ENCODE data around the gene KLHL29. TPM values are rescaled to one million over a fixed set of nuclear protein-coding genes. Genes with fewer than 3 reads are reported as not detected.

The KLHL29 gene
- total and polyA plus RNA-seq, 2 donors (not counting 3 experiments of a cell fraction or from before 2014, with no cell fraction given): 4.6 to 12.7 TPM

DNA sequence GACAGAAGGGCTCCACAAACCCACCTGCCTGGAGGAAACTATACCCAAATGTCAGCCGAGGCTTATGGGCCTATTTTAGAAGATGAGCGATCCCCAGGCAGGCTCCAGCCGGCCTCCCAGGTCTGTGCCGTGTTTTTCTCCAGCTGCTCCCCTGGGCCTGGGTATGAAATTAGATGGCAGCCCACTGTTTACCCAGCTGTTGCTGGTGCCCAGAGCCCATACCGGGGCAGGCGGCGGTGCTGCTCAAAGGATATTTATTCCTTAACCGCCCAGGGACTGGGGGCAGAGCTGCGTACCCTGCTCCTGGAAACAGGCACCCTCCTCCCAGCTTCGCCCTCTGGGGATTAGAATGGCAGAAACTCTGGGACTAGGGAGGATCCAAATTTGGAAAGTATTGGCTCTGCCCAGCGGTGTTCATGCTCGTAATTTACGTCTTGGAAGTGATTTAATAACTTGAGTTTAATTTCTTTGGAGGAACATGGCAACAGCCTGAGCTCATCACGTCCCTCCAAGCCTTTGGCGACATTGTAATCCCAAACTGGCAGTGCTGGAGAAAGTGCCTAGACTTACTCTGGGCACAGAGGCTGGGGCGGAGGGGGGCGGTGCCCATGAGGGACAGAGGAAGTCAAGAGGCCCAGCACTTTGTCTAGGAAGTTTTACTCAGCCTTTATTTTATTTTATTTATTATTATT is 199.2 kb downstream of the KLHL29 start:
- FAIRE-seq: no peak
- Histone ChIP-seq H3K9me3 (replicated peaks; ENCODE audit: control insufficient read depth, insufficient read depth, low read length) (no peaks in the 10 kb centered on the region), H3K27me3 (ENCODE audit: control insufficient read depth in 2 of 2, insufficient read depth in 2 of 2, low read length in 2 of 2) (no peaks in the 10 kb centered on the region), H3K36me3 (ENCODE audit: control insufficient read depth in 2 of 2, extremely low read depth in 1 of 2, insufficient read depth in 2 of 2, low read length in 2 of 2) (no peaks in the 10 kb centered on the region), H3K79me2 (ENCODE audit: control insufficient read depth, insufficient read depth, low read length) (no peaks in the 10 kb centered on the region), H3K4me1 (ENCODE audit: control insufficient read depth, extremely low read depth, insufficient read depth, low read length) (no peaks in the 10 kb centered on the region), H2AFZ (ENCODE audit: low read depth, low read length) (no peak overlapping the region), H3K4me3 (replicated peaks in 1 of 3; ENCODE audit: insufficient read depth in 1 of 3, low read depth in 1 of 3, low read length in 3 of 3) (no peak overlapping the region), H3K27ac (ENCODE audit: insufficient read depth, low read depth, low read length) (no peak overlapping the region), H3K9ac (replicated peaks; ENCODE audit: extremely low read depth, insufficient read depth, low read length) (no peak overlapping the region), H3K9me1 (replicated peaks; ENCODE audit: control insufficient read depth, extremely low read depth, insufficient read depth, low read length) (no peaks in the 10 kb centered on the region), H4K20me1 (replicated peaks; ENCODE audit: control insufficient read depth, extremely low read depth, insufficient read depth, low read length) (no peaks in the 10 kb centered on the region), H3K4me2 (ENCODE audit: insufficient read depth, low read length) (no peak overlapping the region)
- dilution Hi-C loops (cut with MboI; ENCODE audit: extremely low pct_ligation_motif_present, low sequenced_read_pairs) (no loop called here), intact Hi-C loops (cut with micrococcal nuclease) (no loop called here)
- no peak for DNase-seq (ENCODE audit: low read depth, low spot score)
- TF ChIP-seq MAX (IDR thresholded peaks at IDR 0.05; ENCODE audit: insufficient read depth, insufficient read length): no peak
- TF ChIP-seq POLR2A (IDR thresholded peaks at IDR 0.05; ENCODE audit: low read depth, low read length): no peak
- TF ChIP-seq MYC (IDR thresholded peaks at IDR 0.05; ENCODE audit: low read depth, low read length): no peak
- TF ChIP-seq, protein P1, sequence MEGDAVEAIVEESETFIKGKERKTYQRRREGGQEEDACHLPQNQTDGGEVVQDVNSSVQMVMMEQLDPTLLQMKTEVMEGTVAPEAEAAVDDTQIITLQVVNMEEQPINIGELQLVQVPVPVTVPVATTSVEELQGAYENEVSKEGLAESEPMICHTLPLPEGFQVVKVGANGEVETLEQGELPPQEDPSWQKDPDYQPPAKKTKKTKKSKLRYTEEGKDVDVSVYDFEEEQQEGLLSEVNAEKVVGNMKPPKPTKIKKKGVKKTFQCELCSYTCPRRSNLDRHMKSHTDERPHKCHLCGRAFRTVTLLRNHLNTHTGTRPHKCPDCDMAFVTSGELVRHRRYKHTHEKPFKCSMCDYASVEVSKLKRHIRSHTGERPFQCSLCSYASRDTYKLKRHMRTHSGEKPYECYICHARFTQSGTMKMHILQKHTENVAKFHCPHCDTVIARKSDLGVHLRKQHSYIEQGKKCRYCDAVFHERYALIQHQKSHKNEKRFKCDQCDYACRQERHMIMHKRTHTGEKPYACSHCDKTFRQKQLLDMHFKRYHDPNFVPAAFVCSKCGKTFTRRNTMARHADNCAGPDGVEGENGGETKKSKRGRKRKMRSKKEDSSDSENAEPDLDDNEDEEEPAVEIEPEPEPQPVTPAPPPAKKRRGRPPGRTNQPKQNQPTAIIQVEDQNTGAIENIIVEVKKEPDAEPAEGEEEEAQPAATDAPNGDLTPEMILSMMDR (IDR thresholded peaks at IDR 0.05; ENCODE audit: extremely low read depth in 1 of 2, insufficient read depth in 1 of 2, low read depth in 1 of 2, low read length in 2 of 2): no peak
- no peak for TF ChIP-seq POLR2AphosphoS5 (IDR thresholded peaks at IDR 0.05; ENCODE audit: insufficient read depth, low read depth, low read length)
- no peak for TF ChIP-seq FOS (IDR thresholded peaks at IDR 0.05; ENCODE audit: borderline replicate concordance, insufficient read depth, low read length)
- TF ChIP-seq GATA2 (IDR thresholded peaks at IDR 0.05; ENCODE audit: insufficient read depth, insufficient read length, low read depth, low read length): no peak
- TF ChIP-seq EZH2 (IDR thresholded peaks at IDR 0.05; ENCODE audit: borderline replicate concordance, low read depth, low read length, severe bottlenecking): no peak
- no peak for TF ChIP-seq JUN (IDR thresholded peaks at IDR 0.05; ENCODE audit: borderline replicate concordance, insufficient read depth, insufficient read length, low read depth)
- CTCF ChIA-PET: interaction anchor here (0.9 kb wide), 1 partner anchor 40 kb away, joined by 3 read pairs; no protein-coding TSS in a partner anchor
- BruUV-seq (replicated peaks): no TSS peak
- POLR2A ChIA-PET: no interaction called here

All from endothelial cell of umbilical vein (primary cell).